Ovary (tissue), 3 donors: ENCODE results near the gene KMT2B.

ENCODE experiments used
- POLR2A ChIP-seq: fragments of 450-650 bp; IDR thresholded peaks from one replicate; pipeline ENCODE4 v1.6.1; 2017; ENCODE audit warnings: antibody characterized with exemption, mild to moderate bottlenecking, moderate library complexity
- TF ChIP-seq, protein P1 (sequence below), 3 donors: fragments of 450-650 bp in 2 of 3; fragments of 200-600 bp in 1 of 3; IDR thresholded peaks; one replicate each; pipeline versions ENCODE4 v1.5.1 to v1.8.0; 2016 to 2022; ENCODE audit warnings: antibody characterized with exemption in 3 of 3, mild to moderate bottlenecking in 1 of 3
- donor health status: DM: no; HTN: no; CAD: no.

DNA sequence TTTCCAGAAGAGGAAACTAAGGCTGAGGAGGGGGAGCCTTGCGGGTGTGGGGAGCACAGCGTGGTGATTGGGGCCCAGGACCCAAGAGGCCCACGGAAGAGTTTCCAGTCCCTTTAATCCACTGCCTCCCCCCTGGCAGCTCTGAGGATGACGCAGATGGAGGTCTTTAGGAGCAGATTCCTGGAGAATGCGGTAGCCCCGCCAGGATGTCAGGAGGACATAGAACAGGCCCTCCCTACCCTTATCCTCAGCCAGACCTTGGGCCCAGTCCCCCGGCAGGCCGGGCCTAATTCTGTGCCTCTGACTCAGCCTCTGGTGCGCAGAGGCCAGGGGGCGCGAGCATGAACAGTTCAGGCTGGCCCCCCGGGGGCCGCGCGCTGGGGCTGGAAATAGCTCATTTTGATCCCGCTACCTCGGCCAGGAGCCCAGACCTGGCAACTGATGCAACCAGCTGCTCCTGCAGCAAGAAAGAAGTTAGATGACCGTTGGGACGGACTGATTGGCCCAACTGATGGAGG, 39.5 kb downstream of the KMT2B start:
- TF ChIP-seq, protein P1, sequence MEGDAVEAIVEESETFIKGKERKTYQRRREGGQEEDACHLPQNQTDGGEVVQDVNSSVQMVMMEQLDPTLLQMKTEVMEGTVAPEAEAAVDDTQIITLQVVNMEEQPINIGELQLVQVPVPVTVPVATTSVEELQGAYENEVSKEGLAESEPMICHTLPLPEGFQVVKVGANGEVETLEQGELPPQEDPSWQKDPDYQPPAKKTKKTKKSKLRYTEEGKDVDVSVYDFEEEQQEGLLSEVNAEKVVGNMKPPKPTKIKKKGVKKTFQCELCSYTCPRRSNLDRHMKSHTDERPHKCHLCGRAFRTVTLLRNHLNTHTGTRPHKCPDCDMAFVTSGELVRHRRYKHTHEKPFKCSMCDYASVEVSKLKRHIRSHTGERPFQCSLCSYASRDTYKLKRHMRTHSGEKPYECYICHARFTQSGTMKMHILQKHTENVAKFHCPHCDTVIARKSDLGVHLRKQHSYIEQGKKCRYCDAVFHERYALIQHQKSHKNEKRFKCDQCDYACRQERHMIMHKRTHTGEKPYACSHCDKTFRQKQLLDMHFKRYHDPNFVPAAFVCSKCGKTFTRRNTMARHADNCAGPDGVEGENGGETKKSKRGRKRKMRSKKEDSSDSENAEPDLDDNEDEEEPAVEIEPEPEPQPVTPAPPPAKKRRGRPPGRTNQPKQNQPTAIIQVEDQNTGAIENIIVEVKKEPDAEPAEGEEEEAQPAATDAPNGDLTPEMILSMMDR (IDR thresholded peaks at IDR 0.05), result no peak
- no peak for TF ChIP-seq POLR2A
